Endothelial cell of umbilical vein (primary cell): ENCODE results near the gene FMN2. TPM values are rescaled to one million over a fixed set of nuclear protein-coding genes. Genes with fewer than 3 reads are reported as not detected.

Experiments
- BruUV-seq: library from RNA; stranded (reverse); fragments of 400-500 nt; replicated peaks from 2 replicates; lab custom pipeline; 2021; lab: Mats Ljungman, UMichigan
- CTCF ChIA-PET: fragments of 300-600, 350-600 bp; sonication (Branson Sonifier 250); formaldehyde crosslinking; loops from one replicate; lab custom pipeline; 2021; ENCODE audit warnings: antibody characterized with exemption, inconsistent platforms; lab: Charles Lee
- POLR2A ChIA-PET: fragments of 300-600, 350-600 bp; sonication (Branson Sonifier 250); formaldehyde crosslinking; loops from one replicate; lab custom pipeline; 2021; ENCODE audit warnings: antibody characterized with exemption, inconsistent platforms; lab: Charles Lee
- DNase-seq: peaks from one replicate; pipeline ENCODE4 v3.0.0-alpha.2; 2011; ENCODE audit warnings: low read depth, low spot score
- FAIRE-seq: peaks from 2 replicates; lab custom pipeline; 2011; peaks lifted over from hg19 to GRCh38; lab: Jason Lieb, UNC
- H2AFZ ChIP-seq: 2 replicates; pipeline ENCODE4 v1.6.0; 2012; ENCODE audit warnings: low read depth, low read length, control low read depth, inconsistent platforms
- H3K27ac ChIP-seq: 2 replicates; pipeline ENCODE4 v1.5.1; 2011; ENCODE audit warnings: low read depth, mild to moderate bottlenecking, control low read depth, low read length, moderate library complexity; ENCODE audit not compliant: insufficient read depth
- H3K27me3 ChIP-seq, 2 experiments: 2 replicates each; pipeline versions ENCODE4 v1.6.0 to v1.6.1; 2011; ENCODE audit warnings: low read length in 2 of 2, mixed read lengths in 1 of 2; ENCODE audit not compliant: control insufficient read depth in 2 of 2, insufficient read depth in 2 of 2
- H3K36me3 ChIP-seq, 2 experiments: 2 replicates in 1 of 2; 3 replicates in 1 of 2; pipeline ENCODE4 v1.5.1; 2011; ENCODE audit warnings: low read length in 2 of 2, mild to moderate bottlenecking in 1 of 2, moderate library complexity in 1 of 2; ENCODE audit not compliant: control insufficient read depth in 2 of 2, insufficient read depth in 2 of 2; ENCODE audit errors: extremely low read depth in 1 of 2
- H3K4me1 ChIP-seq: 3 replicates; pipeline ENCODE4 v1.5.1; 2011; ENCODE audit warnings: mild to moderate bottlenecking, low read length; ENCODE audit not compliant: control insufficient read depth, insufficient read depth; ENCODE audit errors: extremely low read depth
- H3K4me2 ChIP-seq: 2 replicates; pipeline ENCODE4 v1.6.1; 2011; ENCODE audit warnings: low read length, control low read depth, mixed read lengths; ENCODE audit not compliant: insufficient read depth
- H3K4me3 ChIP-seq, 3 experiments: fragments of 200-600 bp in 1 of 3; sonication (generic), shearing (Covaris generic) in 1 of 3; replicated peaks in 1 of 3; 2 replicates each; pipeline ENCODE4 v1.5.1; 2011 to 2016; ENCODE audit warnings: control low read depth in 3 of 3, low read length in 3 of 3, mild to moderate bottlenecking in 2 of 3, inconsistent platforms in 1 of 3, low read depth in 1 of 3, moderate library complexity in 1 of 3; ENCODE audit not compliant: insufficient read depth in 1 of 3
- H3K79me2 ChIP-seq: 2 replicates; pipeline ENCODE4 v1.6.0; 2012; ENCODE audit warnings: low read length, inconsistent platforms; ENCODE audit not compliant: control insufficient read depth, insufficient read depth
- H3K9ac ChIP-seq: replicated peaks from 2 replicates; pipeline ENCODE3; 2011; ENCODE audit warnings: low read length, control low read depth; ENCODE audit not compliant: insufficient read depth; ENCODE audit errors: extremely low read depth
- H3K9me1 ChIP-seq: replicated peaks from 3 replicates; pipeline ENCODE4 v1.6.0; 2011; ENCODE audit warnings: mild to moderate bottlenecking, low read length; ENCODE audit not compliant: control insufficient read depth, insufficient read depth; ENCODE audit errors: extremely low read depth
- H3K9me3 ChIP-seq: replicated peaks from 2 replicates; pipeline ENCODE4 v1.5.1; 2012; ENCODE audit warnings: low read length, inconsistent platforms; ENCODE audit not compliant: control insufficient read depth, insufficient read depth
- H4K20me1 ChIP-seq: replicated peaks from 2 replicates; pipeline ENCODE3; 2011; ENCODE audit warnings: mild to moderate bottlenecking, low read length; ENCODE audit not compliant: control insufficient read depth, insufficient read depth; ENCODE audit errors: extremely low read depth
- CTCF ChIP-seq, 2 donors: IDR thresholded peaks; 1 replicate in 1 of 2; 2 replicates in 1 of 2; pipeline ENCODE4 v1.5.1; 2011; ENCODE audit warnings: low read length in 2 of 2, mild to moderate bottlenecking in 2 of 2, moderate library complexity in 2 of 2, control low read depth in 1 of 2, inconsistent platforms in 1 of 2, low read depth in 1 of 2; ENCODE audit not compliant: insufficient read depth in 1 of 2; ENCODE audit errors: extremely low read depth in 1 of 2
- EZH2 ChIP-seq: IDR thresholded peaks from 2 replicates; pipeline ENCODE4 v1.6.1; 2012; ENCODE audit warnings: borderline replicate concordance, low read depth, mild to moderate bottlenecking, moderate library complexity, low read length, inconsistent platforms; ENCODE audit not compliant: severe bottlenecking
- GATA2 ChIP-seq: IDR thresholded peaks from 2 replicates; pipeline ENCODE4 v1.7.0; 2011; ENCODE audit warnings: low read depth, mild to moderate bottlenecking, moderate library complexity, mixed read lengths, low read length; ENCODE audit not compliant: insufficient read length, insufficient read depth
- JUN ChIP-seq: IDR thresholded peaks from 2 replicates; pipeline ENCODE4 v1.6.1; 2011; ENCODE audit warnings: borderline replicate concordance, low read depth; ENCODE audit not compliant: insufficient read length, insufficient read depth
- MYC ChIP-seq: IDR thresholded peaks from one replicate; pipeline ENCODE4 v1.6.1; 2011; ENCODE audit warnings: mild to moderate bottlenecking, low read depth, low read length
- POLR2A ChIP-seq: IDR thresholded peaks from 2 replicates; pipeline ENCODE4 v1.6.1; 2012; ENCODE audit warnings: low read depth, mild to moderate bottlenecking, control low read depth, low read length
- dilution Hi-C: fragments of 300-500 bp; cut with MboI; formaldehyde crosslinking; loops from one replicate; pipeline ENCODE4 v1.15.0; 2019; ENCODE audit warnings: low sequenced_read_pairs; ENCODE audit not compliant: extremely low pct_ligation_motif_present
- intact Hi-C: fragments of 100-400 bp; cut with micrococcal nuclease; formaldehyde crosslinking; loops from one replicate; pipeline ENCODE4 v1.10.0; 2022
- polyA plus RNA-seq, 4 experiments: library from polyadenylated mRNA; depleted of rRNA in 3 of 4; stranded (reverse) in 3 of 4; unstranded in 1 of 4; fragments of >200 nt; gene quantifications; 2 replicates each; pipeline versions ENCODE4 v1.2.1 to v1.2.3, GENCODE V29; 2011 to 2012; ENCODE audit warnings: missing spikeins in 1 of 4
- total RNA-seq: library from RNA; stranded (reverse); gene quantifications from 2 replicates; pipeline ENCODE4 v1.2.3, GENCODE V29; 2021

FMN2 gene
- total and polyA plus RNA-seq, 2 donors (not counting 3 experiments of a cell fraction or from before 2014, with no cell fraction given): not detected

DNA sequence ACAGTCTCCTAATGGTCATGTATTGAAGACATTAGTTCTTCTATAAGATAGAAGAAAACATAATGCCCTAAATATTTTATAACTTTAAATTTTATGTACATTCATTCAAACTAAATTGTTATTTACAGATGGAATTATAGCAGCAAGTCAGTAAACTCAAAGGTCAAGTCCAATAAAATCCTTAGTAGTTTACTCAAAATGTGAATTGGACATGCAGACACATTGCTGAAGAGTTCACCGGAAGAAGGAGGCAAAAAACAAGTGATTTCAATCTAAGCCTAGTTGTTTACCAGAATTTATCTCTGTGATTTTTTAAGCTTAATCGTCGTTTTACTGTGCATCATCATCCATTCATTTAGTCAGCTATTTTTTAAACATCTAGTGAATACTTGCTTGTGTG lies 370.6 kb downstream of the FMN2 start:
- no peak overlapping the region for H3K9ac ChIP-seq
- peaks cover 2% of the 10 kb centered on the region for H3K9me3 ChIP-seq
- no peaks in the 10 kb centered on the region for H3K9me1 ChIP-seq
- ChIA-PET CTCF (no interaction called here), POLR2A (no interaction called here)
- H4K20me1 ChIP-seq: no peaks in the 10 kb centered on the region
- FAIRE-seq (no peak), DNase-seq (no peak)
- no peaks in the 10 kb centered on the region for H3K4me1 ChIP-seq
- H3K36me3 ChIP-seq: no peaks in the 10 kb centered on the region
- no peak overlapping the region for H3K4me2 ChIP-seq
- no peaks in the 10 kb centered on the region for H3K27me3 ChIP-seq
- H3K79me2 ChIP-seq: no peaks in the 10 kb centered on the region
- intact Hi-C loops (no loop called here), dilution Hi-C loops (no loop called here)
- no peak overlapping the region for H3K27ac ChIP-seq
- BruUV-seq: no TSS peak
- TF ChIP-seq MYC: no peak
- TF ChIP-seq CTCF (IDR thresholded peaks at IDR 0.05; ENCODE audit: extremely low read depth in 1 of 2, insufficient read depth in 1 of 2, low read depth in 1 of 2, low read length in 2 of 2): no peak
- H3K4me3 ChIP-seq: no peak overlapping the region
- H2AFZ ChIP-seq: no peak overlapping the region

GRCh38 chr1:240462766-240463395 lies 371.2 kb downstream of the FMN2 start:
- Histone ChIP-seq H3K27me3 (no peaks in the 10 kb centered on the region), H4K20me1 (no peaks in the 10 kb centered on the region), H3K4me1 (no peaks in the 10 kb centered on the region), H2AFZ (no peak overlapping the region), H3K9ac (no peak overlapping the region), H3K27ac (no peak overlapping the region), H3K36me3 (no peaks in the 10 kb centered on the region), H3K79me2 (no peaks in the 10 kb centered on the region), H3K9me1 (no peaks in the 10 kb centered on the region), H3K9me3 (peaks cover 2% of the 10 kb centered on the region), H3K4me3 (no peak overlapping the region), H3K4me2 (no peak overlapping the region)
- FAIRE-seq (no peak), DNase-seq (no peak)
- dilution Hi-C loops: no loop called here
- ChIA-PET CTCF (no interaction called here), POLR2A (no interaction called here)
- no TSS peak for BruUV-seq
- intact Hi-C loops: no loop called here
- TF ChIP-seq POLR2A: no peak
- TF ChIP-seq GATA2: no peak
- no peak for TF ChIP-seq JUN
- TF ChIP-seq EZH2: no peak
